Dermis blood vessel endothelial cell (primary cell): ENCODE results near the gene DYSF. TPM values are rescaled to one million over a fixed set of nuclear protein-coding genes. Genes with fewer than 3 reads are reported as not detected.

ENCODE experiments used
- DNase-seq: peaks from one replicate; pipeline ENCODE4 v3.0.0; 2010
- total RNA-seq: library from RNA; depleted of rRNA; stranded (reverse); fragments of >200 nt; gene quantifications from 2 replicates; pipeline ENCODE4 v1.2.3, GENCODE V29; 2014

Gene DYSF
- total RNA-seq, 1 donor from 2014 or later: 145 TPM

- DNase-seq: peak; percentile 79
Measured at GRCh38 chr2:71531522-71532047, 78.2 kb downstream of the DYSF start.

GRCh38 chr2:71532327-71532726 is 79.0 kb downstream of the DYSF start:
- DNase-seq: no peak

- no peak for DNase-seq
Measured at GRCh38 chr2:71534201-71534600, 80.8 kb downstream of the DYSF start.

- no peak for DNase-seq
Measured at GRCh38 chr2:71534826-71535225, 81.5 kb downstream of the DYSF start.

- no peak for DNase-seq
Measured at GRCh38 chr2:71535526-71535925, 82.2 kb downstream of the DYSF start.

GRCh38 chr2:71536226-71536671 is 82.9 kb downstream of the DYSF start:
- no peak for DNase-seq

GRCh38 chr2:71538241-71538640 is 84.9 kb downstream of the DYSF start:
- DNase-seq: no peak

- DNase-seq: no peak
Measured at GRCh38 chr2:71538656-71539265, 85.4 kb downstream of the DYSF start.

GRCh38 chr2:71540818-71541217 is 87.5 kb downstream of the DYSF start:
- DNase-seq: no peak

GRCh38 chr2:71544919-71545571 is 91.7 kb downstream of the DYSF start:
- DNase-seq: peak; percentile 58

- DNase-seq: peak; percentile 84
Measured at GRCh38 chr2:71545572-71546274, 92.4 kb downstream of the DYSF start.

- DNase-seq: no peak
Measured at GRCh38 chr2:71546275-71546638, 92.9 kb downstream of the DYSF start.

GRCh38 chr2:71546777-71547281 is 93.5 kb downstream of the DYSF start:
- no peak for DNase-seq

GRCh38 chr2:71547616-71548285 is 94.4 kb downstream of the DYSF start:
- no peak for DNase-seq

- DNase-seq: peak; percentile 80
Measured at GRCh38 chr2:71548646-71549425, 95.5 kb downstream of the DYSF start.

- DNase-seq: no peak
Measured at GRCh38 chr2:71550801-71551630, 97.7 kb downstream of the DYSF start.

GRCh38 chr2:71551631-71551915 is 98.2 kb downstream of the DYSF start:
- DNase-seq: no peak

- DNase-seq: no peak
Measured at GRCh38 chr2:71552356-71552755, 99.0 kb downstream of the DYSF start.

GRCh38 chr2:71552861-71553301 is 99.5 kb downstream of the DYSF start:
- no peak for DNase-seq

- no peak for DNase-seq
Measured at GRCh38 chr2:71554028-71554705, 100.8 kb downstream of the DYSF start.

- no peak for DNase-seq
Measured at GRCh38 chr2:71554706-71555056, 101.3 kb downstream of the DYSF start.
